Duodenal mucosa (tissue), 2 donors: ENCODE results near the gene CEP44.
"Not testable (repeated sequence)": the region's sequence is repeated elsewhere in the genome, so short reads cannot be mapped to it uniquely, and the experiment has no call there.

Source experiments
- H3K27ac ChIP-seq: one replicate; pipeline ENCODE4 v1.7.0; 2013; ENCODE audit warnings: low read depth, low read length
- H3K27me3 ChIP-seq, 2 donors: one replicate each; pipeline ENCODE4 v1.7.0; 2013; ENCODE audit warnings: low read length in 2 of 2, control low read depth in 1 of 2; ENCODE audit not compliant: insufficient read depth in 2 of 2, control insufficient read depth in 1 of 2
- H3K36me3 ChIP-seq, 2 donors: one replicate each; pipeline ENCODE4 v1.7.0; 2013; ENCODE audit warnings: low read length in 2 of 2, control low read depth in 1 of 2; ENCODE audit not compliant: insufficient read depth in 2 of 2, control insufficient read depth in 1 of 2
- H3K4me1 ChIP-seq, 2 donors: one replicate each; pipeline ENCODE4 v1.7.0; 2013; ENCODE audit warnings: low read length in 2 of 2, control low read depth in 1 of 2; ENCODE audit not compliant: insufficient read depth in 2 of 2, control insufficient read depth in 1 of 2
- H3K4me3 ChIP-seq, 2 donors: one replicate each; pipeline ENCODE4 v1.7.0; 2013; ENCODE audit warnings: low read length in 2 of 2, low read depth in 1 of 2
- H3K9ac ChIP-seq, 2 donors: one replicate each; pipeline ENCODE4 v1.7.0; 2013; ENCODE audit warnings: low read length in 2 of 2, low read depth in 1 of 2
- H3K9me3 ChIP-seq, 2 donors: one replicate each; pipeline ENCODE4 v1.7.0; 2013; ENCODE audit warnings: low read length in 2 of 2, control low read depth in 1 of 2; ENCODE audit not compliant: control insufficient read depth in 1 of 2

CEP44 gene

GRCh38 chr4:174377613-174378012 lies 93.9 kb downstream of the CEP44 start:
- H3K36me3 ChIP-seq = no peaks in the 10 kb centered on the region
- H3K27me3 ChIP-seq = no peaks in the 10 kb centered on the region
- no peak overlapping the region for H3K4me3 ChIP-seq
- H3K9ac ChIP-seq = no peak overlapping the region
- H3K9me3 ChIP-seq = no peaks in the 10 kb centered on the region
- H3K27ac ChIP-seq = no peak overlapping the region
- no peaks in the 10 kb centered on the region for H3K4me1 ChIP-seq

GRCh38 chr4:174378951-174379350 lies 95.2 kb downstream of the CEP44 start:
- Histone ChIP-seq H3K4me1 (no peaks in the 10 kb centered on the region), H3K9me3 (no peaks in the 10 kb centered on the region), H3K36me3 (no peaks in the 10 kb centered on the region), H3K4me3 (no peak overlapping the region), H3K9ac (no peak overlapping the region), H3K27me3 (no peaks in the 10 kb centered on the region), H3K27ac (no peak overlapping the region)

GRCh38 chr4:174380206-174380605 lies 96.5 kb downstream of the CEP44 start:
- not testable (repeated sequence) for H3K27ac ChIP-seq, H3K36me3 ChIP-seq, H3K27me3 ChIP-seq, H3K9me3 ChIP-seq, H3K4me3 ChIP-seq, H3K4me1 ChIP-seq, H3K9ac ChIP-seq

- Histone ChIP-seq H3K36me3 (no peaks in the 10 kb centered on the region), H3K9ac (no peak overlapping the region), H3K27ac (no peak overlapping the region), H3K4me3 (no peak overlapping the region), H3K9me3 (no peaks in the 10 kb centered on the region), H3K27me3 (no peaks in the 10 kb centered on the region), H3K4me1 (no peaks in the 10 kb centered on the region)
Observed at GRCh38 chr4:174380699-174381439, 97.2 kb downstream of the CEP44 start.

GRCh38 chr4:174381440-174381800 lies 97.7 kb downstream of the CEP44 start:
- Histone ChIP-seq H3K4me3 (no peak overlapping the region), H3K27ac (no peak overlapping the region), H3K36me3 (no peaks in the 10 kb centered on the region), H3K27me3 (no peaks in the 10 kb centered on the region), H3K9ac (no peak overlapping the region), H3K9me3 (no peaks in the 10 kb centered on the region), H3K4me1 (no peaks in the 10 kb centered on the region)
